ENCODE measurements around the gene C19orf81. TPM values are rescaled to one million over a fixed set of nuclear protein-coding genes. Genes with fewer than 3 reads are reported as not detected.

Gene C19orf81
- total RNA-seq, 6 donors from 2014 or later, result 1.7 to 24.4 (median 3.1) TPM; not detected in 1

DNA sequence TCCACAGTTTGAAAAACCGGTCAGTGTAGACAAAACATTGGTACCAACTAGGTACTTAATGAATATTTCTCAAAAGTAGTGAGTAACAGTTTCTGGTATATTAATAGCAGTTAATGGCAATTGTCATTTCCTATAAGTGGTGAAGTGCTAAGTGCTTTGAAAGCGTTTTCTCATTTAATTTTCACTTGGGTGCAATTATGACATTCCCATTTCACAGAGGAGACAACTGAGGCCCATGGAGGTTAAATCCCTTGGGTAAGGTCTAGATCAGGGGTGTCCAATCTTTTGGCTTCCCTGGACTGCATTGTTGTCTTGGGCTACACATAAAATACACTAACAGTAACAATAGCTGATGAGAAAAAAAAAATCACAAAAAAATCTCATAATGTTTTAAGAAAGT lies 8.9 kb upstream of the C19orf81 start:
- DNase-seq (no peak), ATAC-seq (ENCODE audit: low FRiP score in 2 of 2) (no peak)
- Histone ChIP-seq H3K4me1 (peaks cover 0 to 12% (median 3%) of the 10 kb centered on the region in 4 donors), H3K27me3 (peaks cover 0 to 15% (median 6%) of the 10 kb centered on the region in 4 donors), H3K27ac (no peak overlapping the region), H3K9me3 (no peaks in the 10 kb centered on the region), H3K36me3 (no peaks in the 10 kb centered on the region), H3K4me3 (no peak overlapping the region)
- TF ChIP-seq POLR2AphosphoS5 (IDR thresholded peaks at IDR 0.05), result no peak
- no peak for TF ChIP-seq CTCF (IDR thresholded peaks at IDR 0.05)
- TF ChIP-seq EP300 (IDR thresholded peaks at IDR 0.05), result no peak
- TF ChIP-seq POLR2A (IDR thresholded peaks at IDR 0.05), result no peak
- WGBS, 2 donors, result 48 to 63% methylated on average over 2 of the region's 2 CpGs

DNA sequence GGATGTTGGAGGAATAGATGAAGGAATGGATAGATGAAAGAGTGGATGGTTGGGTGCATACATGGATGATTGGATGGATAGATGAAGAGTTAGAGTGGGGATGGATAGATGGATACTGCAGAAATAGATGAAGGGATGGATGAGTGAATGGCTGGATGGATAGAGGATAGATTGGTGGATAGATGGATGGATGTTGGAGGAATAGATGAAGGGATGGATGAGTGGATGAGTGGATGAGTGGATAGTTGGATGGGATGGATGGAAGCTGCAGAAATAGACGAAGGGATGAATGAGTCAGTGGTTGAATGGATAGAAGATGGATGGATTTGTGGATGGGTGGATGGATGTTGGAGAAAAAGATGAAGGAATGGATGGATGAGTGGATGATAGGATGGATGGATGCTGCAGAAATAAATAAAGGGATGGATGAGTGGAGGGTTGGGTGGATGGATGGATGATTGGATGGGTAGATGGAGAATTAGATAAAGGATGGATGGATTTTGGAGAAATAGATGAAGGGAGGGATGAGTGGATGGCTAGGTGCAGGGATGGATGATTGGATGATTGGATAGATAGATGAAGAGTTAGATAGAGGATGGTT lies 4.8 kb upstream of the C19orf81 start:
- TF ChIP-seq POLR2A (IDR thresholded peaks at IDR 0.05), result no peak
- TF ChIP-seq EP300 (IDR thresholded peaks at IDR 0.05), result no peak
- TF ChIP-seq CTCF (IDR thresholded peaks at IDR 0.05), result no peak
- peaks cover 0 to 8% (median 3%) of the 10 kb centered on the region in 4 donors for H3K27me3 ChIP-seq
- H3K36me3 ChIP-seq, result no peaks in the 10 kb centered on the region
- ATAC-seq (ENCODE audit: low FRiP score in 2 of 2) (no peak), DNase-seq (no peak)
- H3K27ac ChIP-seq, result no peak overlapping the region
- H3K4me3 ChIP-seq, result no peak overlapping the region
- 45 to 47% methylated on average over 1 of the region's 1 CpG for WGBS, 2 donors
- H3K9me3 ChIP-seq, result no peaks in the 10 kb centered on the region
- H3K4me1 ChIP-seq, result peaks cover 0 to 6% (median 2%) of the 10 kb centered on the region in 4 donors

GRCh38 chr19:50645107-50645506 lies 4.1 kb upstream of the C19orf81 start:
- no peak for ATAC-seq (ENCODE audit: low FRiP score in 2 of 2)
- H3K27me3 ChIP-seq, result peaks cover 0 to 1% (median 0%) of the 10 kb centered on the region in 4 donors

DNA sequence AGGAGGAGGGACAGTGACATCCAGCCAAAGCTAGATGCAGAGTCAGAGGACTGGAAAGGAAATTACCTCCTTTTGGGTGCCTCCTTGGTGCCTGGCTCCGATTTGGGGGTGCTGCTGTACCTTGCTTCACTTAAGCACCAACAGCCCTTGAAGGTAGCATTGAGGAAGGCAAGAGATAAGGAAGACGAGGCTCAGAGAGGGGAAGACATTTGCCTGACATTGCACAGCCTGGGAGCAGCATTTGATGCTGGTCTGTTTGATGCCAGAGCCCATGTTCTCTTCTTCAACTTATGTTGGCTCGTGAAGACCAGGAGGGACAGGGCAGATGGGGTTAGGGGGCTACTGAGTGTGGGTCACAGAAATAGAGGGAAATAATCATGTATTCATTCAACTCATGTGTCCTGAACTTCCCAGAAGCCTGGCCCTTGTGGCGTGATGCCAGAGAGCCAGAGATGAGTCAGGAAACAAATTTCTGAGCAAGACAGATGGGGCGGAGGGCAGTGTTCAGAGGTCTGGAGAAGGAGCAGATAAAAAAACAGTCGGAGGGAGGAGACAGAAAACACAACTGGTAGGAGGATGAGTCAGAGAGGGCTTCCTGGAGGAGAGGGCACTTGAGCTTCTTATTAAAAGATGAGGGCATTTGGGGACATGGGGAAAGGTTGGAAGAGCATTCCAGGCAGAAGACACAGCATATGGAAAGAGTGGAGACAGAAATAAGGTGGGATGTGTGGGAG lies 3.0 kb upstream of the C19orf81 start:
- Histone ChIP-seq H3K27ac (no peak overlapping the region), H3K4me3 (no peak overlapping the region), H3K9me3 (no peaks in the 10 kb centered on the region), H3K36me3 (no peaks in the 10 kb centered on the region), H3K27me3 (no peaks in the 10 kb centered on the region), H3K4me1 (no peaks in the 10 kb centered on the region)
- DNase-seq (no peak), ATAC-seq (ENCODE audit: low FRiP score in 2 of 2) (no peak)
- WGBS, 2 donors, result 42 to 57% methylated on average over 6 of the region's 6 CpGs
- TF ChIP-seq POLR2AphosphoS5 (IDR thresholded peaks at IDR 0.05) (no peak), CTCF (IDR thresholded peaks at IDR 0.05) (no peak), EP300 (IDR thresholded peaks at IDR 0.05) (no peak), POLR2A (IDR thresholded peaks at IDR 0.05) (no peak)

More at GRCh38 chr19:50645107-50645506, 4.1 kb upstream of the C19orf81 start:
- Histone ChIP-seq H3K4me1 (no peaks in the 10 kb centered on the region), H3K27ac (no peak overlapping the region), H3K4me3 (no peak overlapping the region), H3K9me3 (no peaks in the 10 kb centered on the region), H3K36me3 (no peaks in the 10 kb centered on the region)
- no peak for TF ChIP-seq POLR2AphosphoS5 (IDR thresholded peaks at IDR 0.05)
- TF ChIP-seq EP300 (IDR thresholded peaks at IDR 0.05), result no peak
- no peak for TF ChIP-seq CTCF (IDR thresholded peaks at IDR 0.05)
- no peak for TF ChIP-seq POLR2A (IDR thresholded peaks at IDR 0.05)
- no peak for DNase-seq
- 59 to 67% methylated on average over 6 of the region's 6 CpGs for WGBS, 2 donors

Measured in upper lobe of left lung (tissue), 6 donors.